ENCODE data around the gene PHF21A.

The PHF21A gene

DNA sequence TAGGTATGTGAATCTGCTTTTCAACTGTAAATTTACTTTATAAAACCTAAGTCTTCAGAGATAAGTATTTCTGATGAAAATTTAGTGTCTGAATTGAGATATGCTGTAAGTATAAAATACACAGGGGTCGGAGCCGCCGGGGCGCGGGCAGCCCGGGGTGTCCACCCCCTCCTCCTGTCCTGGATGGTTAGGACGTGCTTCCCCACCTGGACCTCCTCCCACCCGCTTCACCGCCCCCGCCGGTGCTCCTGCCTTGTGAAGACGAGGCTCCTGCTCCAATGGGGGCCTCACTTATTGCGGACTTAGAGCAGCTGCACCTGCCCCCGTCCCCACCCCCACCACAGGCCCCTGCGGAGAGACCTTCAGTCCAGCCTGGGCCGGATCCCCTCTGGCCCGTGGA, 21.3 kb upstream of the PHF21A start:
- no peak for ATAC-seq (ENCODE audit: low read depth)
- no peak overlapping the region for H3K27ac ChIP-seq (ENCODE audit: poor library complexity, severe bottlenecking)

DNA sequence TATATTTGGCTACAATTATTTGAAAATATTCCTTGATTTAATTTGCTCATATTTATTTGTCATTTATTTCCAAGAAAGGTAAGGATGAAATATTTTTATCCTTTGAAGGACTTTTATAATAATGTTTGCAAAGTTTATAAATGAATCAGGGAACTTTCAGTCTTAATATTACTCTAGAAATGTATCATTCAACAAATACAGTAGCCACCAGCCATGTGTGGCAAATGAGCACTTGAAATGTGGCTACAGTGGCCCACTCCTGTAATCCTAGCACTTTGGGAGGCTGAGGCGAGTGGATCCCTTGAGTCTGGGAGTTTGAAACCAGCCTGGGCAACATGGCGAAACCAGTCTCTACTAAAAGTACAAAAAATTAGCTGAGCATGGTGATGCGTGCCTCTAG, 20.3 kb upstream of the PHF21A start:
- Histone ChIP-seq H3K27ac (ENCODE audit: poor library complexity, severe bottlenecking) (no peak overlapping the region), H3K27me3 (ENCODE audit: insufficient read depth, poor library complexity, severe bottlenecking) (no peaks in the 10 kb centered on the region), H3K36me3 (ENCODE audit: low read depth) (no peaks in the 10 kb centered on the region), H3K9me3 (ENCODE audit: severe bottlenecking) (no peaks in the 10 kb centered on the region), H3K4me3 (ENCODE audit: severe bottlenecking) (no peak overlapping the region), H3K4me1 (ENCODE audit: insufficient read depth, poor library complexity, severe bottlenecking) (no peaks in the 10 kb centered on the region)
- no peak for DNase-seq (ENCODE audit: low spot score)
- no peak for ATAC-seq (ENCODE audit: low read depth)
- TF ChIP-seq, protein P1, sequence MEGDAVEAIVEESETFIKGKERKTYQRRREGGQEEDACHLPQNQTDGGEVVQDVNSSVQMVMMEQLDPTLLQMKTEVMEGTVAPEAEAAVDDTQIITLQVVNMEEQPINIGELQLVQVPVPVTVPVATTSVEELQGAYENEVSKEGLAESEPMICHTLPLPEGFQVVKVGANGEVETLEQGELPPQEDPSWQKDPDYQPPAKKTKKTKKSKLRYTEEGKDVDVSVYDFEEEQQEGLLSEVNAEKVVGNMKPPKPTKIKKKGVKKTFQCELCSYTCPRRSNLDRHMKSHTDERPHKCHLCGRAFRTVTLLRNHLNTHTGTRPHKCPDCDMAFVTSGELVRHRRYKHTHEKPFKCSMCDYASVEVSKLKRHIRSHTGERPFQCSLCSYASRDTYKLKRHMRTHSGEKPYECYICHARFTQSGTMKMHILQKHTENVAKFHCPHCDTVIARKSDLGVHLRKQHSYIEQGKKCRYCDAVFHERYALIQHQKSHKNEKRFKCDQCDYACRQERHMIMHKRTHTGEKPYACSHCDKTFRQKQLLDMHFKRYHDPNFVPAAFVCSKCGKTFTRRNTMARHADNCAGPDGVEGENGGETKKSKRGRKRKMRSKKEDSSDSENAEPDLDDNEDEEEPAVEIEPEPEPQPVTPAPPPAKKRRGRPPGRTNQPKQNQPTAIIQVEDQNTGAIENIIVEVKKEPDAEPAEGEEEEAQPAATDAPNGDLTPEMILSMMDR (IDR thresholded peaks at IDR 0.05; ENCODE audit: poor library complexity, severe bottlenecking): no peak

More for the DNA sequence above, 21.3 kb upstream of the PHF21A start:
- TF ChIP-seq, protein P1 (IDR thresholded peaks at IDR 0.05; ENCODE audit: poor library complexity, severe bottlenecking): no peak
- Histone ChIP-seq H3K27me3 (ENCODE audit: insufficient read depth, poor library complexity, severe bottlenecking) (no peaks in the 10 kb centered on the region), H3K36me3 (ENCODE audit: low read depth) (no peaks in the 10 kb centered on the region), H3K4me3 (ENCODE audit: severe bottlenecking) (no peak overlapping the region), H3K4me1 (ENCODE audit: insufficient read depth, poor library complexity, severe bottlenecking) (no peaks in the 10 kb centered on the region), H3K9me3 (ENCODE audit: severe bottlenecking) (no peaks in the 10 kb centered on the region)
- no peak for DNase-seq (ENCODE audit: low spot score)

DNA sequence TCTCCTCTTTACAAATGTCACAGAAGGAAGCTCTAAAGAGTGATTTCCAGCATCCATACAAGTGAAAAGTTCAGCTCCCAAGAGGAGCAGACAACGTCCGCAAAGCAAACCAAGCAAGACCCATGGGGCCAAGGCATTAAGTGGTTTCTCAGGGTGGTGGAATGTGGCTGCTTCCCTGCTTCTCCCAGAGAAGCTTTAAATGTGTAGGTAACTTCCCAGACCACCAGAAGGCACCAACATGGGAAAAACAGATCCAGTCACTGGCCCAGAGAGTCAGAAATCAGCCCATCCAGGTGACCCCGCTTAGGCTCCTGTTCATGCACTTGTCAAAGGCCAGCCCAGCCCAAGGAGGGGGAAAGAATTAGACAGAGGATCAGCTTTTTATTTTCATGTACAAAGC, 13.3 kb upstream of the PHF21A start:
- no peaks in the 10 kb centered on the region for H3K27me3 ChIP-seq (ENCODE audit: insufficient read depth, poor library complexity, severe bottlenecking)

DNA sequence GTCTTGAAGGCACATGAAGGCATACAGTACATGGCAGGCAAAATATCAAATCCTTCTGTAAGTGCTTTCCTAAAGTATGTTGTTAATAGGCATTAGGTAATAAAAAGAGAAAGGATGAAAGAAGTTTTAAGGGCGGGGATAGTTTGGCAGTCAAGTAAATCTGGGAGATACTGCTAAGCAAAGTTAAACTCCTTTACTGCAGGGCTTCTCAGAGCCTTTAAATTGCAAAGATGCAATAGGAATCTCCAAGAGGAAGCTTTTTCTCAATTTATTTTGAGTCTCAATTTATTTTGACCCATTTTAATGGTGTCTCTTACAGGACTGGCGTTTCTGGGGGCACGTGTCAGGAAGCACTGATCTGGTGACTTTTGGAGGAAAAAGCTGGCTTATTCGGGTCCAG, 12.8 kb upstream of the PHF21A start:
- no peak for ATAC-seq (ENCODE audit: low read depth)
- Histone ChIP-seq H3K9me3 (ENCODE audit: severe bottlenecking) (no peaks in the 10 kb centered on the region), H3K4me1 (ENCODE audit: insufficient read depth, poor library complexity, severe bottlenecking) (no peaks in the 10 kb centered on the region), H3K27me3 (ENCODE audit: insufficient read depth, poor library complexity, severe bottlenecking) (no peaks in the 10 kb centered on the region), H3K36me3 (ENCODE audit: low read depth) (no peaks in the 10 kb centered on the region), H3K4me3 (ENCODE audit: severe bottlenecking) (no peak overlapping the region), H3K27ac (ENCODE audit: poor library complexity, severe bottlenecking) (no peak overlapping the region)
- DNase-seq (ENCODE audit: low spot score): no peak
- TF ChIP-seq, protein P1 (IDR thresholded peaks at IDR 0.05; ENCODE audit: poor library complexity, severe bottlenecking): no peak

More for the DNA sequence above, 13.3 kb upstream of the PHF21A start:
- no peak for DNase-seq (ENCODE audit: low spot score)
- no peak for ATAC-seq (ENCODE audit: low read depth)
- H3K4me3 ChIP-seq (ENCODE audit: severe bottlenecking): no peak overlapping the region
- TF ChIP-seq, protein P1 (IDR thresholded peaks at IDR 0.05; ENCODE audit: poor library complexity, severe bottlenecking): no peak
- H3K36me3 ChIP-seq (ENCODE audit: low read depth): no peaks in the 10 kb centered on the region
- no peak overlapping the region for H3K27ac ChIP-seq (ENCODE audit: poor library complexity, severe bottlenecking)
- H3K4me1 ChIP-seq (ENCODE audit: insufficient read depth, poor library complexity, severe bottlenecking): no peaks in the 10 kb centered on the region
- H3K9me3 ChIP-seq (ENCODE audit: severe bottlenecking): no peaks in the 10 kb centered on the region

DNA sequence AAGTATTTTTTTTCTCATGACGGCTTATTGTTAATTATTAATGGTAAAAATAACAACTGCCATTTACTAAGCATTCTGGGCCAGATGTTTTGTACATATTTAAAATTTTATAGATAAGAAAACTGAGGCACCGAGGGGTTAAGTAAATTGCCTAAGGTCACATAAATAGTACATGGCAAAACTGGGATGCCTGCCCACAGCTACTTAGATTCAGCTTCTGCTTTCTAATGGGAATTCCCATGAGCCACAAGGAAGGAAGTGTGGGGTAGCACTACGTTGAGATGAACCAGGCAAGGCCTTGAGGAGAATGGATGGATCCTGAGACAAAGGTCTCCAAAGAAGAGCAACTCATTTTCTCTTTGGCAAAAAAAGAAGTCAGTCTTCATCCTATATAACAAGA, 11.9 kb upstream of the PHF21A start:
- TF ChIP-seq, protein P1 (IDR thresholded peaks at IDR 0.05; ENCODE audit: poor library complexity, severe bottlenecking): no peak
- no peak for DNase-seq (ENCODE audit: low spot score)
- no peak overlapping the region for H3K4me3 ChIP-seq (ENCODE audit: severe bottlenecking)
- H3K36me3 ChIP-seq (ENCODE audit: low read depth): no peaks in the 10 kb centered on the region
- no peak for ATAC-seq (ENCODE audit: low read depth)
- no peaks in the 10 kb centered on the region for H3K9me3 ChIP-seq (ENCODE audit: severe bottlenecking)
- no peaks in the 10 kb centered on the region for H3K27me3 ChIP-seq (ENCODE audit: insufficient read depth, poor library complexity, severe bottlenecking)
- no peaks in the 10 kb centered on the region for H3K4me1 ChIP-seq (ENCODE audit: insufficient read depth, poor library complexity, severe bottlenecking)
- H3K27ac ChIP-seq (ENCODE audit: poor library complexity, severe bottlenecking): no peak overlapping the region

Data from RWPE2 (cell line).